Mammary epithelial cell (primary cell): ENCODE measurements around the gene GNG8.

Experiments
- EZH2 ChIP-seq: IDR thresholded peaks from 2 replicates; pipeline ENCODE4 v1.6.1; 2012; ENCODE audit warnings: low read length, inconsistent platforms, borderline replicate concordance
- TF ChIP-seq, protein P1 (sequence below), 2 donors: IDR thresholded peaks in 1 of 2; conservative IDR thresholded peaks in 1 of 2; 2 replicates each; pipeline ENCODE4 v1.5.1; 2011 to 2012; ENCODE audit warnings: inconsistent platforms in 2 of 2, low read length in 2 of 2, mild to moderate bottlenecking in 2 of 2, control low read depth in 1 of 2, low read depth in 1 of 2; ENCODE audit not compliant: insufficient read depth in 1 of 2; ENCODE audit errors: extremely low read depth in 1 of 2

DNA sequence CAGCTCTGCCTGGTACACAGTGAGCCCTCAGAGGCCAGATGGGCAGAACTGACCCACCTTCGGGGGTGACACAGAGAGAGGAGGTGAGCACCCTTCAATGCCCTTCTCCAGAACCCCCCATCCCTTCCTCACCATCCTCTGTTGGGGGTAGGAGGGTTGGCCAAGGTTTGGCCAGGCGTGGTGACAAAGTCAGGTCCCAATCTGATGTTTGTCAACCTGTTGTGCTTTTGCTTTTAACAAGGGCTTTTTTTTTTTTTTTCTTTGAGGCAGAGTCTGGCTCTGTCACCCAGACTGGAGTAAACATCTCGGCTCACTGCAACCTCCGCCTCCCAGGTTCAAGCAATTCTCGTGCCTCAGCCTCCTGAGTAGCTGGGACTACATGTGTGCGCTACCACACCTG, 18.4 kb downstream of the GNG8 start:
- TF ChIP-seq, protein P1, sequence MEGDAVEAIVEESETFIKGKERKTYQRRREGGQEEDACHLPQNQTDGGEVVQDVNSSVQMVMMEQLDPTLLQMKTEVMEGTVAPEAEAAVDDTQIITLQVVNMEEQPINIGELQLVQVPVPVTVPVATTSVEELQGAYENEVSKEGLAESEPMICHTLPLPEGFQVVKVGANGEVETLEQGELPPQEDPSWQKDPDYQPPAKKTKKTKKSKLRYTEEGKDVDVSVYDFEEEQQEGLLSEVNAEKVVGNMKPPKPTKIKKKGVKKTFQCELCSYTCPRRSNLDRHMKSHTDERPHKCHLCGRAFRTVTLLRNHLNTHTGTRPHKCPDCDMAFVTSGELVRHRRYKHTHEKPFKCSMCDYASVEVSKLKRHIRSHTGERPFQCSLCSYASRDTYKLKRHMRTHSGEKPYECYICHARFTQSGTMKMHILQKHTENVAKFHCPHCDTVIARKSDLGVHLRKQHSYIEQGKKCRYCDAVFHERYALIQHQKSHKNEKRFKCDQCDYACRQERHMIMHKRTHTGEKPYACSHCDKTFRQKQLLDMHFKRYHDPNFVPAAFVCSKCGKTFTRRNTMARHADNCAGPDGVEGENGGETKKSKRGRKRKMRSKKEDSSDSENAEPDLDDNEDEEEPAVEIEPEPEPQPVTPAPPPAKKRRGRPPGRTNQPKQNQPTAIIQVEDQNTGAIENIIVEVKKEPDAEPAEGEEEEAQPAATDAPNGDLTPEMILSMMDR (conservative IDR thresholded peaks at IDR 0.05 in 1 of 2, IDR thresholded peaks at IDR 0.05 in 1 of 2; ENCODE audit: extremely low read depth in 1 of 2, insufficient read depth in 1 of 2, low read depth in 1 of 2, low read length in 2 of 2): no peak
- TF ChIP-seq EZH2: no peak
